ENCODE data around the gene B3GALNT1.
A peak's percentile ranks its signal among the peaks of the same experiment; 100 is the strongest.

The B3GALNT1 gene

GRCh38 chr3:161070252-161070930 lies 34.8 kb downstream of the B3GALNT1 start:
- peaks cover 0 to 22% (median 6%) of the 10 kb centered on the region in 11 experiments; a peak in 8 of 22 replicates for H3K36me3 ChIP-seq
- H3K9ac ChIP-seq, result peak overlapping the region in 10 of 11 experiments; percentile 19 to 73 (median 50); a peak in 13 of 22 replicates
- H3K27me3 ChIP-seq, result no peaks in the 10 kb centered on the region
- peak overlapping the region; percentile 39 to 88 (median 74) for H3K27ac ChIP-seq
- no peaks in the 10 kb centered on the region for H4K20me1 ChIP-seq
- peaks cover 42 to 74% (median 57%) of the 10 kb centered on the region in 10 experiments for H3K4me1 ChIP-seq
- peak overlapping the region in 3 of 10 experiments; percentile 22 to 44 (median 31); a peak in 4 of 20 replicates for H3K4me3 ChIP-seq
- TF ChIP-seq Cebpa-rat (IDR thresholded peaks at IDR 0.05), result no peak
- H3K9me3 ChIP-seq (replicated peaks in 1 of 11), result no peaks in the 10 kb centered on the region
- peak overlapping the region; percentile 63 to 94 (median 81) for H3K4me2 ChIP-seq

DNA sequence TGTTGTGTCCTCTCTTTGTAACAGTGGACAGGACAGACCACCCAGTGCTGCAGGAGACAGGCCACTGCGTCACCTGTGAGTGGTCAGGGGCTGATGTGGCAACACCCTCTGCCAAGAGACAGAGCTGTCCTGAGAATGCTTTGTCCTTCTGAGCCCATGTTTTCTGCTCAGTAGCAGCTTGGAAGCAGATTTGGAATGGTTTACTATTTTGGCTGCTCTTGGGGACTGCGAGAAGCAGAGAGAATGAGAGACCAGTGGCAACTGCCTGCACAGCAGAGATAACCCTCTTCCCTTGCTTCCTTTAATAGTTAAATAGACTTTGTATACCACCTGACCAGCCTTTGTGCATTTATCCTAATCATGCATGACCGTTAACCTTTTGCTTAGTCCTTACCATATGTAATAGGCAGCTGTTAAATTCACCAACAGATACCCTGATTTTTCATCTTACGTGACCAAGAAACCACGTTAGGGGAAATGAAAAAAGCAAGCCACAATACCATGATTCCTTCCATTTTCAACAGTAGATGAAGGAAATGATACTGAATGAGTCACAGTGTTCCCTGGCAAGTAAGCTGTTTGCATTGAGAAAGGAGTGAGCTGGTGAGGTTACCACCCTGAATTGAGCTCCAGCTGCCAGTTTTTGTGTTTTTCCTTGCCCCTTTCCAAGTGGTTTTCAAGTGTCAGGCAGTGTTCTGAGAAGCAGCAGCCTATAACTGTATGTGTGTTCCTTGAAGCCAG lies 35.5 kb downstream of the B3GALNT1 start:
- TF ChIP-seq Cebpa-rat (IDR thresholded peaks at IDR 0.05), result no peak
- H4K20me1 ChIP-seq, result no peaks in the 10 kb centered on the region
- H3K9ac ChIP-seq, result peak overlapping the region in 10 of 11 experiments; percentile 23 to 73 (median 51); a peak in 15 of 22 replicates
- H3K36me3 ChIP-seq, result peaks cover 0 to 25% (median 7%) of the 10 kb centered on the region in 11 experiments; a peak in 8 of 22 replicates
- peak overlapping the region in 3 of 10 experiments; percentile 22 to 44 (median 31); a peak in 4 of 20 replicates for H3K4me3 ChIP-seq
- peaks cover 42 to 74% (median 57%) of the 10 kb centered on the region in 10 experiments for H3K4me1 ChIP-seq
- H3K27ac ChIP-seq, result peak overlapping the region; percentile 39 to 88 (median 74)
- peak overlapping the region; percentile 63 to 94 (median 81) for H3K4me2 ChIP-seq
- H3K9me3 ChIP-seq (replicated peaks in 1 of 11), result no peaks in the 10 kb centered on the region
- H3K27me3 ChIP-seq, result no peaks in the 10 kb centered on the region

DNA sequence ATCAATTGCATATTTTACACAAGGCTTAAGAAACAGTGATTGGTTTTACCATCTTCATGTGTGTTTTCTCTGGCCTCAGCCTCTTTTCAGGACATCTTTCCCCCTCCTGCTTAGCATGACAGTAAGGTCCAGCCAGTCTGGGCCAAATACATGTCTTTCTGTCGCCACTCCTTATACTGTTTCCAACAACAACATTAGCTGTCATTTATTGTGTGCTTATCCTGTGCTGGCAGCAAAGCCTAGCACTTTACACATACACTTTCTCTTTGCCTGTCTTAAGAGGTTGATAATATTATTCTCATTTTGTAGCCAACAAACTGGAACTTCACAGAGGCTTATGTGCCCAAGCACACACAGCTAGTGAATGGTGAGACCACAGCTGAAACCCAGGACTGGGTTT lies 37.8 kb downstream of the B3GALNT1 start:
- Histone ChIP-seq H3K4me3 (no peak overlapping the region), H4K20me1 (no peaks in the 10 kb centered on the region), H3K9ac (peak overlapping the region in 2 of 11 experiments; percentile 8 to 10; a peak in 1 of 22 replicates), H3K27ac (peak overlapping the region in 10 of 11 experiments; percentile 2 to 88 (median 52); a peak in 14 of 22 replicates), H3K9me3 (replicated peaks in 1 of 11) (no peaks in the 10 kb centered on the region; a peak in 1 of 22 replicates), H3K36me3 (peaks cover 0 to 25% (median 7%) of the 10 kb centered on the region in 11 experiments; a peak in 8 of 22 replicates), H3K27me3 (no peaks in the 10 kb centered on the region), H3K4me1 (peaks cover 42 to 62% (median 57%) of the 10 kb centered on the region in 10 experiments), H3K4me2 (peak overlapping the region; percentile 34 to 94 (median 80))
- no peak for TF ChIP-seq Cebpa-rat (IDR thresholded peaks at IDR 0.05)

DNA sequence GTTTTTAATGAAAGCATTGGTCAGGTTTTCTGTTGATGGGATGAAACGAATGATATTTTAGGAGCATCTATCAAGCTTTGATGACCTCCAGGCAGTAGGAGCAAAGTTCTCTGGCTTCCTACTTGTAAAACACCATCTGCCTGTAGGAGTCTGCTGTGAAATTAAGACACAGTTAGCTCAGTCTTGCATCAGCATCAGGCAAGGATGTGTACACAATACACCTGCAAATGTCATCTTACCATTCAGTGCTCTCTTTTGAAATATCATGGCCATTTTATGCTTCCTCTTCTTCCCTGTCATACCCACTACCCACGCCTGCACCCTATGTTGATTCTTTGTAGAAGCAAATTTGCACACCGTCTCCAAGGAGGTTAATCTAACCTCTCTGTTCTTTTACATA lies 38.2 kb downstream of the B3GALNT1 start:
- Histone ChIP-seq H3K4me1 (peaks cover 42 to 58% (median 55%) of the 10 kb centered on the region in 10 experiments), H3K27ac (peak overlapping the region in 9 of 11 experiments; percentile 8 to 88 (median 58); a peak in 12 of 22 replicates), H3K27me3 (no peaks in the 10 kb centered on the region), H3K9me3 (replicated peaks in 1 of 11) (peaks cover 0 to 3% (median 0%) of the 10 kb centered on the region in 11 experiments; a peak in 1 of 22 replicates), H3K4me2 (peak overlapping the region; percentile 34 to 94 (median 80); a peak in 21 of 22 replicates), H4K20me1 (no peaks in the 10 kb centered on the region), H3K4me3 (no peak overlapping the region), H3K9ac (no peak overlapping the region), H3K36me3 (peaks cover 0 to 25% (median 7%) of the 10 kb centered on the region in 11 experiments; a peak in 8 of 22 replicates)
- TF ChIP-seq Cebpa-rat (IDR thresholded peaks at IDR 0.05), result no peak

DNA sequence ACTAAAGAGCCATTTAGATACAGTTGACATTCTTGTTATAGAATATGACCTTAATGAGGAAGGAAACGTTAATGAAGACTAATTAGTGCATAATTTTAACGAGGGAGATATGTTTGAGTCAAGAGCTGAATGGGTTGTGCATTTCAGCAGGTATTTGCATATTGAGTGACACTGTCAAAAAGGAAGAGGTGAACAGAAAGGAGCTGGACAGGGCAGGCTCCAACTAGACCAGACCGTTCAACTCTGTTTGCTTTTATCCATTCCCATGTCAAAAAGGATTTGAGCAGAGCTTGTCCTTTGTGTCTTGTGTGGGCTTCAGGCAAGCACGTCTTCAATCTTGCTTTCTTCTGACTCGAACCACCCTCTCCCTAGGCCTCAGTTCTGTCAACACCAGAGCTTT lies 40.7 kb downstream of the B3GALNT1 start:
- TF ChIP-seq Cebpa-rat (IDR thresholded peaks at IDR 0.05), result no peak
- Histone ChIP-seq H3K9me3 (replicated peaks in 1 of 11) (peaks cover 0 to 7% (median 0%) of the 10 kb centered on the region in 11 experiments; a peak in 1 of 22 replicates), H3K27me3 (no peaks in the 10 kb centered on the region), H3K36me3 (peaks cover 0 to 25% (median 7%) of the 10 kb centered on the region in 11 experiments; a peak in 8 of 22 replicates), H4K20me1 (no peaks in the 10 kb centered on the region), H3K4me3 (no peak overlapping the region), H3K4me2 (no peak overlapping the region), H3K4me1 (peaks cover 24 to 36% (median 33%) of the 10 kb centered on the region in 10 experiments), H3K27ac (peak overlapping the region in 2 of 11 experiments; percentile 23 to 26; a peak in 1 of 22 replicates), H3K9ac (no peak overlapping the region)

DNA sequence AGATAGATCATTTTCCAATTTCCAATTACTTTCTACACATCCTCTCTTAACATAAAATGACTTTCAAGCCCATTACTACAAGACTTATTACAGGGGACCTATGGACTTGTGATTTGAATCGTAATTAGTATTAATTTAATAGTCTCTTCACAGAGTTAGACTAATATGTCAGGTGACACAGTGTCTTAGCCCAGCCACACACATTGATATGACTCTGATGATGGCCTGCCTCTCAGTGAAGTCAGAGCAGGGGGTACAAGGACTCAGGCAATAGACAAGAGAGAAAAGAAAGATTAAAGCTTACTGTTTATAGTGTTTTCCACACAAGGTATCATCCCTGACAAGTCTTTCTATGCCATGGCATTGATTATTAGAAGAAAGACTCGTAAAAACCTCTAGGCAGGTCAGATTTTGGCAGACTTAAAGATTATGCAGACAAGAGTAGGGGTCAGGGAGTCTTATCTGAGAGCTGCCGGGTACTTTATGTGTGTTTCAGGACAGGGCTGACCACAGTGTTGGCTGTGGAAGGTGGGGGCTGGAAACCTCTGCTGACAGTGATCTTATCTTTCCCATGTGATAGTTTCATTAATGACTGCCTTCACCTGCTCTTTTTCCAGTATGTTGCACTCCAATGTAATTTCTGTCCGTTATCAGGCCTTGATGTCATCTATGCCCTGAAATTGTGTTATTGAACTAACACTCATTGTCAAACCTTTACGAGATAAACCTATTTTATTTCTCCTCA lies 50.1 kb downstream of the B3GALNT1 start:
- Histone ChIP-seq H3K4me3 (no peak overlapping the region), H3K4me2 (no peak overlapping the region), H3K36me3 (no peaks in the 10 kb centered on the region), H3K4me1 (peaks cover 0 to 44% (median 2%) of the 10 kb centered on the region in 10 experiments; a peak in 7 of 20 replicates), H3K9me3 (replicated peaks in 1 of 11) (no peaks in the 10 kb centered on the region), H4K20me1 (no peaks in the 10 kb centered on the region), H3K9ac (no peak overlapping the region), H3K27me3 (no peaks in the 10 kb centered on the region), H3K27ac (no peak overlapping the region)
- TF ChIP-seq Cebpa-rat (IDR thresholded peaks at IDR 0.05), result no peak

GRCh38 chr3:161051856-161052255 lies 53.3 kb downstream of the B3GALNT1 start:
- no peak overlapping the region for H3K27ac ChIP-seq

GRCh38 chr3:161050935-161051334 lies 54.2 kb downstream of the B3GALNT1 start:
- Histone ChIP-seq H3K27me3 (no peaks in the 10 kb centered on the region), H3K4me2 (0 out of 22 replicates have a peak overlapping the region, but pooled peaks of 2 of the 11 experiments have one; percentile 2 to 13), H3K36me3 (no peaks in the 10 kb centered on the region), H3K27ac (no peak overlapping the region), H4K20me1 (no peaks in the 10 kb centered on the region), H3K9ac (no peak overlapping the region), H3K9me3 (replicated peaks in 1 of 11) (0 out of 22 replicates have a peak, but pooled peaks cover 0 to under 1% (median 0%) of the 10 kb centered on the region in 11 experiments), H3K4me3 (no peak overlapping the region), H3K4me1 (peaks cover 0 to 44% (median 0%) of the 10 kb centered on the region in 10 experiments; a peak in 7 of 20 replicates)
- no peak for TF ChIP-seq Cebpa-rat (IDR thresholded peaks at IDR 0.05)

More at GRCh38 chr3:161051856-161052255, 53.3 kb downstream of the B3GALNT1 start:
- no peak for TF ChIP-seq Cebpa-rat (IDR thresholded peaks at IDR 0.05)
- Histone ChIP-seq H3K4me2 (peak overlapping the region in 1 of 11 experiments; percentile 18; a peak in 1 of 22 replicates), H3K9me3 (replicated peaks in 1 of 11) (no peaks in the 10 kb centered on the region), H3K4me3 (no peak overlapping the region), H3K4me1 (peaks cover 0 to 44% (median 0%) of the 10 kb centered on the region in 10 experiments; a peak in 7 of 20 replicates), H4K20me1 (no peaks in the 10 kb centered on the region), H3K36me3 (no peaks in the 10 kb centered on the region), H3K27me3 (no peaks in the 10 kb centered on the region), H3K9ac (no peak overlapping the region)

Measured in BLaER1 treated with 17β-estradiol and CSF1 and Interleukin-3, amounts not matched to agents 10 nM and 100 nM (cell line).